ENCODE data around the gene KIDINS220.

The KIDINS220 gene

GRCh38 chr2:8691859-8692437 lies 145.5 kb downstream of the KIDINS220 start:
- no peak for DNase-seq

DNA sequence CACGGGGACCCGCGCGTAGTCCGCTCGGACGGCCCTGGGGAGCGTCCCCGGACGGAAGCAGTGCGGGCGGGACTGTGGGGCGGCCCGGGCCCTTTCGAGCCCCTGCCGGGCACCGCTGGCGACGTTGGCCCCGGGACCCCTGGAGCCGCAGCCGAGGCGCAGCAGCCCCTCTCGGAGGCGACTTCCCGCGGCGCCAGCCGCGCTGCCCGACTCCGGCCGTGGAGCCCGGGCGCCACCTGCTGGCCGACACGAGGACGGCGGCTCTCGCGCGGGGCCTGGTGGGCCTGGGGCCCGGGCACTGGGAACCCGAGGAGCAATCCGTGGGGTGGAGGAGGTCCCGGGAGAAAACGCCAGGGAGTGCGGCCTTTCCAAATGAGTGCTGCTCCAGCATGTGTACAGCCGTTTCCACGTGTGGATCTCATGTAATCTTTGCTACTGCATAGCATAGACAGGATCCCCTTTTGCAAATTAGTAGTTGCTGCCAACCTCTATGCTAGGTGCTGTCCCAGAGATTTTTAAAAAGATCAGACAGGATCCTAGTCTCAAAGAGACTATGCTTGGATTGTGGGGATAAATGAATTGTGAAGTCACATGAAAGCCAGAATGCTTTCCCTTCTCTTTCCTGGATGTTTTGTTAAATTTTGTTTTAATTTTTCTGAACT lies 151.6 kb downstream of the KIDINS220 start:
- peak; percentile 65 to 76 (median 73) for DNase-seq

GRCh38 chr2:8684878-8685696 lies 152.3 kb downstream of the KIDINS220 start:
- DNase-seq = peak in 4 of 5 experiments; percentile 27 to 70 (median 43)

DNA sequence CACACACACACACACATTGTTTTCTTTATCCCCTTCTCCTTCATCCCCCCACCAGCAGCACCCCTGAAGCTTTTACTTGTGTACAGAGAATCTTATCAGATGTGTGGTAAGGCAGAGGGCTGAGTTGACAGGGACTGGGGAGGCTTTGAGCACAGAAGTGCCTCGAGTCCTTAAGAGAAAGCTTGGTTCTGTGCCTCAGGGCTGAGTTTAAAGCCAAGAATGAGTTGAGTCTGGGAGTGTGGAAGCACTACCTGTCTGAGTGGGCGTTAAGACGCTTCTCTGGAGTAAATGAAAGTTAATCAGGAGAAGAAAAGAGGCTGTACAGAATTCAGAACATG lies 152.9 kb downstream of the KIDINS220 start:
- peak in 4 of 5 experiments; percentile 26 to 92 (median 41) for DNase-seq

GRCh38 chr2:8682719-8683667 lies 154.4 kb downstream of the KIDINS220 start:
- DNase-seq = peak in 4 of 5 experiments; percentile 37 to 77 (median 41)

DNA sequence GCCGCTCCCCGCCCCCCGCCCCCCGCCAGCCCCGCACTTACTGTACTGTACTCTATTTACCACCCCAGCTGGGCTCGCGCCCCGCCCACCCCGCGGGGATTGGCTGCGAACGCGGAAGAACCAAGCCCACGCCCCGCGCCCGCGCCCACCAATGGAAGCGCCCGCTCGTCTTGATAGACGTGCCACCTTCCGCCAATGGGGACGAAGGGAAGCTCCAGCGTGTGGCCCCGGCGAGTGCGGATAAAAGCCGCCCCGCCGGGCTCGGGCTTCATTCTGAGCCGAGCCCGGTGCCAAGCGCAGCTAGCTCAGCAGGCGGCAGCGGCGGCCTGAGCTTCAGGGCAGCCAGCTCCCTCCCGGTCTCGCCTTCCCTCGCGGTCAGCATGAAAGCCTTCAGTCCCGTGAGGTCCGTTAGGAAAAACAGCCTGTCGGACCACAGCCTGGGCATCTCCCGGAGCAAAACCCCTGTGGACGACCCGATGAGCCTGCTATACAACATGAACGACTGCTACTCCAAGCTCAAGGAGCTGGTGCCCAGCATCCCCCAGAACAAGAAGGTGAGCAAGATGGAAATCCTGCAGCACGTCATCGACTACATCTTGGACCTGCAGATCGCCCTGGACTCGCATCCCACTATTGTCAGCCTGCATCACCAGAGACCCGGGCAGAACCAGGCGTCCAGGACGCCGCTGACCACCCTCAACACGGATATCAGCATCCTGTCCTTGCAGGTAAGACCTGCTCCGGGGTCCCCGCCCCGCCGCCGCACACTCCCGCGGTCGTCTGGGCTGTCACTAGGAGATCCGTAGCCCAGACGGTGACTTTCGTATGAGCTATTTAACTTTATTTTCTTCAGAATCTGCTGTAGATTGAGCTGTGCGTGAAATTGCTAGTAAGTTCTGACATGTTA lies 155.4 kb downstream of the KIDINS220 start, which contains the start of gene ID2:
Gene ID2 (plus strand): TSS at position 271 of the 907 bp plus-strand sequence. CDS start 110 bp downstream, at position 381.
- peak; percentile 97 to 100 (median 98) for DNase-seq

DNA sequence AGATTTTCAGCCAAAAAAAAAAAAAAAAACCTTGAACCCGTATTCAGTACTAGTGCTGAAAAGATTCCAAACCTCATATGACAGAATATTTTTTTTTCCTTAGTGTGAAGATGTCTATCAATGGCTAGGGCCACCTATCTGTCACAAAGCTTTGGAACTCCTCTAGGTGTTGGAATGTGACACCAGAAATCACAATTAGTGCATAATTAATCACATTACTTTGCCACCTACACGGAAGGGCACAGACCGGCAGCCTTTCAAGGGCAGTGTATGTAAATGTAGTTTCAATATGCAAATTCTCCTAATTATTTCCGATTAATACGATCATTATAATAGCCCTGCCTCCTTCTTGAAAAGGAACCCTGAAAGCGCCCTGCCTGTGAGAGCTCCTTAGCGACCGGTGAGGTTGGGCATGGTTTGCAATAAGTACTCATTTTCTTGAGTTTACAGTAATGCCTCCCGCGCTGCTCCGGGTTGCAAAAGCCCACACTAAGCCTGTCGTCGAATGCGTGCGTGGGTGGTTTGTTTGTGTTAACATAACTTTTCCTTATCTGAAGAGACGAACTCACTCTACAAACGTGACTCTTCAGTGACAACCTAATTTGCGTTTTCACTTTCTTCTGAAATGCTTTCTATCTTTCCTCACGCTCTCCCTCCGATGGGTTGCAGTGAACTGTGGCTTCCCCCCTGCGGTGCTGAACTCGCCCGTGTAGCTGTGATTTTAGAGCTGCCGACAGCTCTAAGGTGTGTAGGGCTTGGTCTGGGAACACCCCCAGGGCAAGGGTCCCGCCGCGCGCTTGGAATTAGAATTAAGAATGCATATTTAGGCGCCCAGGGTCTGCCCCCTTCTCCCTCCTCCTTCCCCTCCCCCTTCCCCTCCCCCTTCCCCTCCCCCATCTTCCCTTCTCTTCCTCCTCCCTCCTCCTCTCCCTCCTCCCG lies 156.3 kb downstream of the KIDINS220 start:
- DNase-seq = peak in 4 of 5 experiments; percentile 58 to 91 (median 78)

- peak in 1 of 5 experiments; percentile 72 for DNase-seq
Measured at GRCh38 chr2:8679827-8680731, 157.3 kb downstream of the KIDINS220 start.

DNA sequence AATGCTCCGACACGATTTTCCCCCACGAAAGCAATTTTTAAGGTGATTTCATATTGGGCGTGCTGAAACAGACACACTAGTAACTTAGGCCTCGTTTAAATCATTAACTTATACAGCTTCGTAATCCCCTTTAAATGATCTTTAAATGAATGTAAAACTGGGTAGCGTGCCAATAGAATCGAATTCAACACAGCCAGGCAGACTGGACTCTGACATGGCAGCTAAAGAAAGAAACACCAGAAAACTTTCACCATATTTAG lies 157.9 kb downstream of the KIDINS220 start:
- no peak for DNase-seq
